OCI-LY7 (cell line): ENCODE data around the gene ALDOA.

Experiments used
- CTCF ChIP-seq: fragments of 200-600 bp; sonication (generic); conservative IDR thresholded peaks from 2 replicates; pipeline ENCODE4 v1.5.1; 2014; ENCODE audit warnings: mild to moderate bottlenecking, antibody characterized with exemption, low read length, moderate library complexity, mixed read lengths
- EZH2phosphoT487 ChIP-seq: fragments of 200-600 bp; sonication (generic); IDR thresholded peaks from 2 replicates; pipeline ENCODE4 v1.6.1; 2018; ENCODE audit warnings: low read depth, borderline replicate concordance, mild to moderate bottlenecking, mixed run types, antibody characterized with exemption, low read length, moderate library complexity, mixed read lengths

- no peak for TF ChIP-seq CTCF
- no peak for TF ChIP-seq EZH2phosphoT487
Measured at GRCh38 chr16:30054451-30054850, 11.1 kb upstream of the ALDOA start.
